ENCODE measurements around the gene TPSB2. TPM values are rescaled to one million over a fixed set of nuclear protein-coding genes. Genes with fewer than 3 reads are reported as not detected.

The TPSB2 gene
- polyA plus RNA-seq, 3 donors = not detected

DNA sequence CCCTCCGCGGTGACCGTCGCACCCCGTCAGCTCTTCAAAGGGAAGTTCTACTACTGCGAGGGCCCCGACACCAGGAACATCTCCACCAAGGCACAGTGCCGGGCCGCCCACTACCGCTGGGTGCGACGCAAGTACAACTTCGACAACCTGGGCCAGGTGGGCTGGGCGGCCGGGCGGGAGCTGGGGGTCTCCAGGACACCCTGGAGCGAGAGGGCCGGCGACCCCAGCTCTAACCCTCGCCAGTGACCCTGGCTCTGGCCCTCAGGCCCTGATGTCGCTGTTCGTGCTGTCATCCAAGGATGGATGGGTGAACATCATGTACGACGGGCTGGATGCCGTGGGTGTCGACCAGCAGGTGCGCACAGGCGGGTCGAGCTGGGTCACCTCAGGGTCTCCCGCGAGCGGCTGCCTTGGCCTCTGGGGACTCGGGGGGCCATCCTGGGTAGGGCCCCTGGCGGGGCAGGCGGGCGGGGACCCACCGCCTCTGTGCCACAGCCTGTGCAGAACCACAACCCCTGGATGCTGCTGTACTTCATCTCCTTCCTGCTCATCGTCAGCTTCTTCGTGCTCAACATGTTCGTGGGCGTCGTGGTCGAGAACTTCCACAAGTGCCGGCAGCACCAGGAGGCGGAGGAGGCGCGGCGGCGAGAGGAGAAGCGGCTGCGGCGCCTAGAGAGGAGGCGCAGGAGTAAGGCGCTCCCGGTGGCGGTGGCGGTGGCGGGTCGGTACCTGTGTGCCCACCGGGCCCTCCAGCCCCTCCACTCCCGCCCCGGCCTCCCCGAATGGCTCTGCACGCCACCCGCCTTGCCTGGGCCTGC, 18.3 kb downstream of the TPSB2 start:
- intact Hi-C loops (cut with micrococcal nuclease) = loop anchor here in 1 of 2 donors (10.0 kb wide), 1 partner anchor 53 kb away; no protein-coding TSS in a partner anchor
- H3K4me1 Mint-ChIP-seq = no peaks in the 10 kb centered on the region
- no peak overlapping the region for H3K27ac Mint-ChIP-seq

DNA sequence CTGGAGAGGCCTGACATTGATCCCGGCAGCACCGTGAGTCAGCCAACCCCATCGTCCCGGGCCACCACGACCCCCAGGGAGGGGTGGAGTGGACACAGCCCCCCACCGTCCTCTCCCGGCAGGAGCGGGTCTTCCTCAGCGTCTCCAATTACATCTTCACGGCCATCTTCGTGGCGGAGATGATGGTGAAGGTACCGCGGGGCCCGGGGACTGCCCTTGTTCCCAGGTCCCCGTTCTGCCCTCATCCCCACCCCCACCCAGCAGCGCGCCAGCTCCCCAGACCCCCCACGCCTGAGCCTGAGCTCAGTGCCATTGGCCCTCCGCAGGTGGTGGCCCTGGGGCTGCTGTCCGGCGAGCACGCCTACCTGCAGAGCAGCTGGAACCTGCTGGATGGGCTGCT, 19.5 kb downstream of the TPSB2 start:
- no peaks in the 10 kb centered on the region for H3K4me1 ChIP-seq (ENCODE audit: control insufficient read depth in 1 of 2, insufficient read depth in 2 of 2, low read length in 2 of 2)
- no peak overlapping the region for H3K9ac ChIP-seq (ENCODE audit: insufficient read depth, low read length, poor library complexity, severe bottlenecking)
- TF ChIP-seq, protein P1, sequence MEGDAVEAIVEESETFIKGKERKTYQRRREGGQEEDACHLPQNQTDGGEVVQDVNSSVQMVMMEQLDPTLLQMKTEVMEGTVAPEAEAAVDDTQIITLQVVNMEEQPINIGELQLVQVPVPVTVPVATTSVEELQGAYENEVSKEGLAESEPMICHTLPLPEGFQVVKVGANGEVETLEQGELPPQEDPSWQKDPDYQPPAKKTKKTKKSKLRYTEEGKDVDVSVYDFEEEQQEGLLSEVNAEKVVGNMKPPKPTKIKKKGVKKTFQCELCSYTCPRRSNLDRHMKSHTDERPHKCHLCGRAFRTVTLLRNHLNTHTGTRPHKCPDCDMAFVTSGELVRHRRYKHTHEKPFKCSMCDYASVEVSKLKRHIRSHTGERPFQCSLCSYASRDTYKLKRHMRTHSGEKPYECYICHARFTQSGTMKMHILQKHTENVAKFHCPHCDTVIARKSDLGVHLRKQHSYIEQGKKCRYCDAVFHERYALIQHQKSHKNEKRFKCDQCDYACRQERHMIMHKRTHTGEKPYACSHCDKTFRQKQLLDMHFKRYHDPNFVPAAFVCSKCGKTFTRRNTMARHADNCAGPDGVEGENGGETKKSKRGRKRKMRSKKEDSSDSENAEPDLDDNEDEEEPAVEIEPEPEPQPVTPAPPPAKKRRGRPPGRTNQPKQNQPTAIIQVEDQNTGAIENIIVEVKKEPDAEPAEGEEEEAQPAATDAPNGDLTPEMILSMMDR (IDR thresholded peaks at IDR 0.05) = no peak
- no peak overlapping the region for H3K4me3 ChIP-seq (replicated peaks in 1 of 3; ENCODE audit: low read depth in 2 of 3, low read length in 3 of 3)
- Mint-ChIP-seq H3K9me3 (peaks cover 0 to 3% (median 0%) of the 10 kb centered on the region in 7 donors), H3K27ac (no peak overlapping the region), H3K4me1 (no peaks in the 10 kb centered on the region), H3K4me3 (no peak overlapping the region), H3K36me3 (no peaks in the 10 kb centered on the region), H3K27me3 (ENCODE audit: low read depth in 3 of 3) (peaks cover 0 to 3% (median 0%) of the 10 kb centered on the region in 3 donors)
- no peak overlapping the region for H2AFZ ChIP-seq (ENCODE audit: insufficient read depth, low read depth, low read length, poor library complexity, severe bottlenecking)
- no peaks in the 10 kb centered on the region for H3K79me2 ChIP-seq (ENCODE audit: insufficient read depth, low read length)
- H3K9me3 ChIP-seq (replicated peaks in 1 of 2; ENCODE audit: control insufficient read depth in 1 of 2, insufficient read depth in 1 of 2, low read length in 2 of 2) = no peaks in the 10 kb centered on the region
- 94% methylated on average over 12 of the region's 23 CpGs for WGBS (ENCODE audit: insufficient coverage)
- DNase-seq = no peak
- no peak overlapping the region for H3K27ac ChIP-seq (ENCODE audit: low read depth in 1 of 2, low read length in 2 of 2)
- intact Hi-C loops (cut with micrococcal nuclease) = loop anchor here in 1 of 2 donors (10.0 kb wide), 1 partner anchor 54 kb away; no protein-coding TSS in a partner anchor
- H3K36me3 ChIP-seq (replicated peaks in 1 of 2; ENCODE audit: control insufficient read depth in 1 of 2, insufficient read depth in 2 of 2, low read length in 2 of 2) = no peaks in the 10 kb centered on the region
- no peaks in the 10 kb centered on the region for H3K27me3 ChIP-seq (ENCODE audit: control insufficient read depth in 2 of 2, insufficient read depth in 2 of 2, low read length in 2 of 2)
- H3K4me2 ChIP-seq (replicated peaks; ENCODE audit: extremely low read depth, low read length, poor library complexity, severe bottlenecking) = no peak overlapping the region
- H4K20me1 ChIP-seq (ENCODE audit: insufficient read depth, low read length) = no peaks in the 10 kb centered on the region

More for the DNA sequence above, 18.3 kb downstream of the TPSB2 start:
- WGBS (ENCODE audit: insufficient coverage) = 90% methylated on average over 62 of the region's 65 CpGs
- no peak overlapping the region for H3K4me2 ChIP-seq (replicated peaks; ENCODE audit: extremely low read depth, low read length, poor library complexity, severe bottlenecking)
- Mint-ChIP-seq H3K27me3 (ENCODE audit: low read depth in 3 of 3) (peaks cover 0 to 3% (median 0%) of the 10 kb centered on the region in 3 donors), H3K4me3 (no peak overlapping the region), H3K9me3 (peaks cover 0 to 3% (median 0%) of the 10 kb centered on the region in 7 donors), H3K36me3 (no peaks in the 10 kb centered on the region)
- no peak overlapping the region for H2AFZ ChIP-seq (ENCODE audit: insufficient read depth, low read depth, low read length, poor library complexity, severe bottlenecking)
- no peak overlapping the region for H3K4me3 ChIP-seq (replicated peaks in 1 of 3; ENCODE audit: low read depth in 2 of 3, low read length in 3 of 3)
- no peak for DNase-seq
- no peak overlapping the region for H3K27ac ChIP-seq (ENCODE audit: low read depth in 1 of 2, low read length in 2 of 2)
- H3K9me3 ChIP-seq (replicated peaks in 1 of 2; ENCODE audit: control insufficient read depth in 1 of 2, insufficient read depth in 1 of 2, low read length in 2 of 2) = no peaks in the 10 kb centered on the region
- TF ChIP-seq, protein P1 (IDR thresholded peaks at IDR 0.05) = no peak
- no peaks in the 10 kb centered on the region for H3K4me1 ChIP-seq (ENCODE audit: control insufficient read depth in 1 of 2, insufficient read depth in 2 of 2, low read length in 2 of 2)
- H3K27me3 ChIP-seq (ENCODE audit: control insufficient read depth in 2 of 2, insufficient read depth in 2 of 2, low read length in 2 of 2) = no peaks in the 10 kb centered on the region
- no peaks in the 10 kb centered on the region for H3K79me2 ChIP-seq (ENCODE audit: insufficient read depth, low read length)
- no peaks in the 10 kb centered on the region for H4K20me1 ChIP-seq (ENCODE audit: insufficient read depth, low read length)
- no peaks in the 10 kb centered on the region for H3K36me3 ChIP-seq (replicated peaks in 1 of 2; ENCODE audit: control insufficient read depth in 1 of 2, insufficient read depth in 2 of 2, low read length in 2 of 2)
- no peak overlapping the region for H3K9ac ChIP-seq (ENCODE audit: insufficient read depth, low read length, poor library complexity, severe bottlenecking)
